ENCODE results near the gene FBXL20.

DNA sequence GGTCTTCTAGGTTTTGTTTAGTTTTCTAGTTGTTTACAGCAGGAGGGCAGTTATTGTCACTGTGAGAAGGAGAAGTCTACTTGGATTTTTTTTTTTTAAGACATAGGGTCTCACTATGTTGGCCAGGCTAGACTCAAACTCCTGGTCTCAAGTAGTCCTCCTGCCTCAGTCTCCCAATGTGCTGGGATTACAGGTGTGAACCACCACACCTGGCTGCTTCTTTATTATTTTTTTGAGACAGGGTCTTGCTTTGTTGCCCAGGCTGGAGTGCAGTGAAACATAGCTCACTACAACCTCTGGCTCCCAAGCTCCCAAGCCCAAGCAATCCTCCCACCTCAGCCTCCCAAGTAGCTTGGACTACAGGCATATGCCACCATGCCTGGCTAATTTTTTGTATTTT, 107.4 kb downstream of the FBXL20 start:
- TF ChIP-seq, protein P1, sequence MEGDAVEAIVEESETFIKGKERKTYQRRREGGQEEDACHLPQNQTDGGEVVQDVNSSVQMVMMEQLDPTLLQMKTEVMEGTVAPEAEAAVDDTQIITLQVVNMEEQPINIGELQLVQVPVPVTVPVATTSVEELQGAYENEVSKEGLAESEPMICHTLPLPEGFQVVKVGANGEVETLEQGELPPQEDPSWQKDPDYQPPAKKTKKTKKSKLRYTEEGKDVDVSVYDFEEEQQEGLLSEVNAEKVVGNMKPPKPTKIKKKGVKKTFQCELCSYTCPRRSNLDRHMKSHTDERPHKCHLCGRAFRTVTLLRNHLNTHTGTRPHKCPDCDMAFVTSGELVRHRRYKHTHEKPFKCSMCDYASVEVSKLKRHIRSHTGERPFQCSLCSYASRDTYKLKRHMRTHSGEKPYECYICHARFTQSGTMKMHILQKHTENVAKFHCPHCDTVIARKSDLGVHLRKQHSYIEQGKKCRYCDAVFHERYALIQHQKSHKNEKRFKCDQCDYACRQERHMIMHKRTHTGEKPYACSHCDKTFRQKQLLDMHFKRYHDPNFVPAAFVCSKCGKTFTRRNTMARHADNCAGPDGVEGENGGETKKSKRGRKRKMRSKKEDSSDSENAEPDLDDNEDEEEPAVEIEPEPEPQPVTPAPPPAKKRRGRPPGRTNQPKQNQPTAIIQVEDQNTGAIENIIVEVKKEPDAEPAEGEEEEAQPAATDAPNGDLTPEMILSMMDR (IDR thresholded peaks at IDR 0.05): no peak
- TF ChIP-seq EP300 (IDR thresholded peaks at IDR 0.05): no peak

Data from esophagus muscularis mucosa (tissue), 3 donors.